Gastroesophageal sphincter (tissue), 4 donors: ENCODE results near the gene PXN. TPM values are rescaled to one million over a fixed set of nuclear protein-coding genes. Genes with fewer than 3 reads are reported as not detected.
"Not testable (repeated sequence)": the region's sequence is repeated elsewhere in the genome, so short reads cannot be mapped to it uniquely, and the experiment has no call there.

Source experiments
- ATAC-seq: fragments of 150-250 bp; one replicate; pipeline ENCODE4 v1.9.1; 2016; ENCODE audit warnings: mild to moderate bottlenecking, moderate library complexity
- H3K27ac ChIP-seq, 4 donors: fragments of 200-600 bp; sonication (generic) in 3 of 4; 1 replicate in 3 of 4; 2 replicates in 1 of 4; pipeline ENCODE4 v1.5.1; 2016 to 2019
- H3K27me3 ChIP-seq: fragments of 200-600 bp; sonication (generic); one replicate; pipeline ENCODE4 v1.5.1; 2019
- H3K36me3 ChIP-seq, 2 donors: fragments of 200-600 bp; sonication (generic); one replicate each; pipeline ENCODE4 v1.5.1; 2019; ENCODE audit warnings: control low read depth in 1 of 2
- H3K4me1 ChIP-seq, 3 donors: fragments of 200-600 bp; sonication (generic); 1 replicate in 2 of 3; 2 replicates in 1 of 3; pipeline ENCODE4 v1.5.1; 2016 to 2019; ENCODE audit warnings: control low read depth in 2 of 3
- H3K4me3 ChIP-seq, 2 donors: fragments of 200-600 bp; sonication (generic); one replicate each; pipeline ENCODE4 v1.5.1; 2019; ENCODE audit warnings: mild to moderate bottlenecking in 1 of 2, moderate library complexity in 1 of 2
- H3K9me3 ChIP-seq, 3 donors: fragments of 200-600 bp; sonication (generic); one replicate each; pipeline ENCODE4 v1.5.1; 2017 to 2019; ENCODE audit warnings: control low read depth in 2 of 3
- EP300 ChIP-seq: sonication (generic); formaldehyde crosslinking; IDR thresholded peaks from one replicate; pipeline ENCODE4 v1.6.1; 2017; ENCODE audit warnings: antibody characterized with exemption, mild to moderate bottlenecking
- POLR2A ChIP-seq, 2 donors: fragments of 450-650 bp; IDR thresholded peaks; one replicate each; pipeline ENCODE4 v1.6.1; 2017; ENCODE audit warnings: antibody characterized with exemption in 2 of 2, mild to moderate bottlenecking in 2 of 2, moderate library complexity in 1 of 2
- POLR2AphosphoS5 ChIP-seq: sonication (generic); formaldehyde crosslinking; IDR thresholded peaks from one replicate; pipeline ENCODE4 v1.6.1; 2017; ENCODE audit warnings: antibody characterized with exemption
- WGBS, 2 donors: methylation state at CpG; one replicate each; pipeline ENCODE4 v1.1.5; 2018; ENCODE audit warnings: low coverage in 1 of 2; 5-methylcytosine and 5-hydroxymethylcytosine counted together
- total RNA-seq, 4 donors: library from RNA; depleted of rRNA; stranded (reverse); fragments of >200 nt; gene quantifications; one replicate each; pipeline ENCODE4 v1.1.0, GENCODE V29; 2016
- TF ChIP-seq, protein P1 (sequence below), 4 experiments: fragments of 200-600 bp in 2 of 4; fragments of 450-650 bp in 2 of 4; sonication (generic) in 1 of 4; IDR thresholded peaks; one replicate each; pipeline ENCODE4 v1.5.1; 2017 to 2019; ENCODE audit warnings: antibody characterized with exemption in 4 of 4, mild to moderate bottlenecking in 2 of 4, moderate library complexity in 2 of 4

The PXN gene
- total RNA-seq, 4 donors from 2014 or later, result 43.2 to 80.4 (median 59.4) TPM

DNA sequence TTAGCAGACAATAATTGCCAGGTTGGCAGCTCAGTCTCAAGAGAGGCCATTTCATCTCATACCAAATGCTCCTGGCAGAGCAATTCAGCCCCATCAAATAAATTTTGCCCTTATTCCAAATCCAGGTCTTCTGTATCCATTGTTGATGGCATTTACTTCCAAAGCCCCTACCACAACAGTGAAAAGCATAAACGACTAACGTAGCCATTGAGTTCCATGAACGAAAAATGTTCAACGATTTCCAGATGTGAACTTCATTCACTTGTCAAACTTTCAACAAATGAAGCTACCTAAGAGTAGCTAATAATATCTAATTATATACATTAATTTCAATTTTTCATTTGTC, 68.0 kb downstream of the PXN start:
- no peak overlapping the region for H3K4me3 ChIP-seq
- TF ChIP-seq POLR2AphosphoS5, result no peak
- TF ChIP-seq, protein P1, sequence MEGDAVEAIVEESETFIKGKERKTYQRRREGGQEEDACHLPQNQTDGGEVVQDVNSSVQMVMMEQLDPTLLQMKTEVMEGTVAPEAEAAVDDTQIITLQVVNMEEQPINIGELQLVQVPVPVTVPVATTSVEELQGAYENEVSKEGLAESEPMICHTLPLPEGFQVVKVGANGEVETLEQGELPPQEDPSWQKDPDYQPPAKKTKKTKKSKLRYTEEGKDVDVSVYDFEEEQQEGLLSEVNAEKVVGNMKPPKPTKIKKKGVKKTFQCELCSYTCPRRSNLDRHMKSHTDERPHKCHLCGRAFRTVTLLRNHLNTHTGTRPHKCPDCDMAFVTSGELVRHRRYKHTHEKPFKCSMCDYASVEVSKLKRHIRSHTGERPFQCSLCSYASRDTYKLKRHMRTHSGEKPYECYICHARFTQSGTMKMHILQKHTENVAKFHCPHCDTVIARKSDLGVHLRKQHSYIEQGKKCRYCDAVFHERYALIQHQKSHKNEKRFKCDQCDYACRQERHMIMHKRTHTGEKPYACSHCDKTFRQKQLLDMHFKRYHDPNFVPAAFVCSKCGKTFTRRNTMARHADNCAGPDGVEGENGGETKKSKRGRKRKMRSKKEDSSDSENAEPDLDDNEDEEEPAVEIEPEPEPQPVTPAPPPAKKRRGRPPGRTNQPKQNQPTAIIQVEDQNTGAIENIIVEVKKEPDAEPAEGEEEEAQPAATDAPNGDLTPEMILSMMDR (IDR thresholded peaks at IDR 0.05), result no peak
- no peak for TF ChIP-seq EP300
- no peak for TF ChIP-seq POLR2A (IDR thresholded peaks at IDR 0.05)
- H3K9me3 ChIP-seq, result no peaks in the 10 kb centered on the region
- 69 to 71% methylated on average over 4 of the region's 4 CpGs for WGBS, 2 donors
- no peak overlapping the region for H3K27ac ChIP-seq
- peaks cover 6 to 77% (median 16%) of the 10 kb centered on the region in 3 donors for H3K4me1 ChIP-seq
- no peak for ATAC-seq
- H3K27me3 ChIP-seq, result no peaks in the 10 kb centered on the region
- peaks cover 2 to 41% of the 10 kb centered on the region in 2 donors for H3K36me3 ChIP-seq

DNA sequence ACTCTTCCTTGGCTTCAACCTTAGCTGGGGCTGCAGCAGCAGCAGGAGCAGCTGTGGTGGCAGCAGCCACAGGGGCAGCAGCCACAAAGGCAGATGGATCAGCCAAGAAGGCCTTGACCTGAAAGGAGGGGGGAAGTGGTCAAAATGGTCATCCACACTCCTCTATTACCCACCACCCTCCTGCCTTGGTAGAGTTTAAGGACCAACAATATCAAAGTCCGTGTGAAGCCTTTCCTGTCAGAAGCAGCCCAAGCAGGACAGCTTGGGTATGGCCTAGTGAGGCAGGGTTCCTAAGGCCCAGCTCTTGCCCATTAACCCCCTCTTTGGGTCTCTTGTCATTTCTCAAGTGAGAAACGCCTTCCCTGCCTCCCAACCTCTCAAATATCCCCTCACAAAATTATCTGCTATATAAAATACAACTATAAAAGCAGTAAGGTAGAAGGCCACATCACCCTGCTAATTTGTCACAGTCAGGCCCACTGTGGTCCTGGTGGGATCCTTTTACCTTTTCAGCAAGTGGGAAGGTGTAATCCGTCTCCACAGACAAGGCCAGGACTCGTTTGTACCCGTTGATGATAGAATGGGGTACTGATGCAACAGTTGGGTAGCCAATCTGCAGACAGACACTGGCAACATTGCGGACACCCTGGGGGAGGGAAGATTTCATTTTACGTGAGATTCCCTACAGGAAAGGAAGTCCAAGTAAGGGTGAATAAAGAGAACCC, 68.6 kb downstream of the PXN start:
- not testable (repeated sequence) for H3K27ac ChIP-seq, H3K9me3 ChIP-seq, H3K27me3 ChIP-seq, H3K4me3 ChIP-seq, ATAC-seq
- Histone ChIP-seq H3K36me3 (peaks cover 2 to 44% of the 10 kb centered on the region in 2 donors), H3K4me1 (peaks cover 6 to 80% (median 16%) of the 10 kb centered on the region in 3 donors)
- 20 to 43% methylated on average over 1 to 3 of the region's 7 CpGs for WGBS, 2 donors

DNA sequence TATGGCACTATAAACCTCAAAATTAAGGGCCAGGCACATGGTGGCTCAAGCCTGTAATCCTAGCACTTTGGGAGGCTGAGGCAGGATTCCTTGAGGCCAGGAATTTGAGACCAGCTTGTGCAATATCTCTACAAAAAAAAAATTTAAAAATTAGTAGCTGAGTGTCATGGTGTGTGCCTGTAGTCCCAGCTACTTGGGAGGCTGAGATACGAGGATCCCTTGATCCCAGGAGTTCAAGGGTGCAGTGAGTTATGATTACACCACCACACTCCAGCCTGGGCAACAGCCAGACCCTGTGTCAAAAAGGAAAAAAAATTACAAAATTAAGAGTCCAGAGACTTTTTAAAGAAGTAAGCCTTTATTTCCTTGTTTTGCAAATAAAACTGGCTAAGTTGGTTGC, 69.2 kb downstream of the PXN start:
- Histone ChIP-seq H3K4me3 (no peak overlapping the region), H3K36me3 (peaks cover 2 to 48% of the 10 kb centered on the region in 2 donors), H3K27me3 (no peaks in the 10 kb centered on the region), H3K9me3 (no peaks in the 10 kb centered on the region), H3K4me1 (peaks cover 6 to 83% (median 16%) of the 10 kb centered on the region in 3 donors), H3K27ac (peak overlapping the region in 1 of 4 donors; percentile 87)
- no peak for TF ChIP-seq POLR2A (IDR thresholded peaks at IDR 0.05)
- no peak for TF ChIP-seq POLR2AphosphoS5
- TF ChIP-seq, protein P1 (IDR thresholded peaks at IDR 0.05), result no peak
- no peak for TF ChIP-seq EP300
- no peak for ATAC-seq
- 33 to 43% methylated on average over 1 of the region's 1 CpG for WGBS, 2 donors

DNA sequence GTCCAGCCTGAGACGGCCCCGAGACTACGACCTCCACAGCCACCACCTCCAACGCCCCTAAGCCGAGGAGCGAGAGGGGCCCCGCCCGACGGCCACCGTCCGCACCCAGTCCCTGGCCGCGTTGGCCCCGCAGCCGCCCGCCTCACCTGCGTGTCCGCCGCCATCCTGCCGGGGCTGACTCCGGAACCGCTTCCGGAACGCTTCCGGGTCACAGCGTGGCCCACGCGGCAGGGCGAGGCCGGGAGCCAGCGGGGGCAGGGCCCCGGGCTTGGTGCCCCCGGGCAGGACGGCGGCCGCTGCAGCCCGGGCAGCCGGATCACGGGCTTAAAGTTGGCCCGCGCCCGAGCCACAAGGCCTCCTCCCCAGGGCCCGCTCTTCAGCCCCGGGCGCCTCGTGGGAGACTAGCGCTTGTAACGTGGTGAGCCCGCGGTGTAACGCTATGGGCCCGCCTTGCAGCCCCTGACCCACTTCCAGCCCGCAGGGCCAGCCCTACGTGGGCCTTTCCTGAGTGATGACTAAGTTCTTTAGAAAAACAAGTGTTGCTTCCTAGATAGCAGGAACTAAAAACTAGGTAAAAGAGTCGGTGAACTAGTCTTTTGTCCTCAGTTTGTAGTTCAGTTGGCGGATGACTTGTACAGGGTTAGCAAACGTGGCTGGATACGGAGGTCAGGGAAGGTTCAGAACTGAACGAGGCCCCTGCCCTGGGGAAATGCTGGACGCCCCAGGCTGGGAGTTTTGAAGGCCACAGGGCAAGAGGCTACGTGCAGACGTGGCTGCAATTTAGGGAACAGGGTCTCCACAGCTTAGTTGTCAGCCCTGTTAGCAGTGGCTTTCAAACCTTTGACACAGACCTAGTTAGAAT, 70.8 kb downstream of the PXN start, which contains the start of gene GCN1:
Gene GCN1 (minus strand): TSS at position 182 of the 862 bp plus-strand sequence. CDS start 18 bp downstream, at position 164.
- Histone ChIP-seq H3K9me3 (no peaks in the 10 kb centered on the region), H3K4me3 (peak within 1 kb of the TSS; percentile 60 to 95), H3K36me3 (peaks cover 2 to 63% of the 10 kb centered on the region in 2 donors), H3K27me3 (no peaks in the 10 kb centered on the region), H3K27ac (peak within 1 kb of the TSS; percentile 66 to 89 (median 87)), H3K4me1 (peaks cover 2 to 79% (median 11%) of the 10 kb centered on the region in 3 donors)
- peak; percentile 95 for ATAC-seq
- WGBS, 2 donors, result 9 to 20% methylated on average over 3 to 8 of the region's 62 CpGs
- TF ChIP-seq POLR2AphosphoS5 (peak; percentile 96), EP300 (no peak), POLR2A (IDR thresholded peaks at IDR 0.05) (peak; percentile 90 to 92)
- TF ChIP-seq, protein P1 (IDR thresholded peaks at IDR 0.05), result no peak

DNA sequence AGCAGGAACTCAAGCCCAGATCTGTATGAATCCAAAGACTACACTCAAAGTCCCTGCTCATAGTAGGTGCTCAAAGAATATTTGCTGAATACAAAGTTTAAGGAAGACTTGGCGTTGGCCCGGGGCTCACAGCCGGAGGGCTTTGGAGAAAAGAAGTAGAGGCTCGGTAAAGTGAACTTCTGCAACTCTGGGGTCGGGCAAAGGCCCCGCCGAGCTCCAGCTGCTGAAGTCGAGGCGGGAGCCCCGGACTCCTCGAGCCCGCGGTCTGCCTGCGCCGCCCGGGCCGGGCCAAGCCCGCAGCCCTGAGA, 71.3 kb downstream of the PXN start:
- TF ChIP-seq, protein P1 (IDR thresholded peaks at IDR 0.05), result no peak
- TF ChIP-seq EP300, result no peak
- no peak for TF ChIP-seq POLR2AphosphoS5
- no peak for TF ChIP-seq POLR2A (IDR thresholded peaks at IDR 0.05)
- H3K4me3 ChIP-seq, result peak overlapping the region; percentile 60 to 95
- peaks cover 2 to 64% of the 10 kb centered on the region in 2 donors for H3K36me3 ChIP-seq
- H3K4me1 ChIP-seq, result peaks cover 0 to 73% (median 9%) of the 10 kb centered on the region in 3 donors
- peak overlapping the region in 3 of 4 donors; percentile 87 to 89 (median 87) for H3K27ac ChIP-seq
- WGBS, 2 donors, result 0% methylated on average over 7 of the region's 18 CpGs; no CpG with 5 or more reads in 1 of the 2 donors
- peak; percentile 53 for ATAC-seq
- no peaks in the 10 kb centered on the region for H3K9me3 ChIP-seq
- H3K27me3 ChIP-seq, result no peaks in the 10 kb centered on the region

DNA sequence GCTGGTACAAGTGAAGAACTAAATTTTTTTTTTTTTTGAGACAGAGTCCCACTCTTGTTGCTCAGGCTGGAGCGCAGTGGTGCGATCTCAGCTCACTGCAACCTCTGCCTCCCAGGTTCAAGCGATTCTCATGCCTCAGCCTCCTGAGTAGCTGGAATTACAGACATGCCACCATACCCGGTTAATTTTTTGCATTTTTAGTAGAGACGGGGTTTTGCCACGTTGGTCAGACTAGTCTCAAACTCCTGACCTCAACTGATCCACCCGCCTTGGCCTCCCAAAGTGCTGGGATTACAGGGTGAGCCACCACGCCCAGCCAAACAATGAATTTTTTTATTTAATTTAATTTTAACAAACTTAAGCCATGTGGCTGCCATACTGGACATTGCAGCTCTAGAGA, 72.2 kb downstream of the PXN start:
- not testable (repeated sequence) for H3K9me3 ChIP-seq, H3K27ac ChIP-seq, H3K27me3 ChIP-seq, ATAC-seq
- Histone ChIP-seq H3K36me3 (peaks cover 0 to 64% of the 10 kb centered on the region in 2 donors), H3K4me1 (peaks cover 0 to 64% (median 9%) of the 10 kb centered on the region in 3 donors), H3K4me3 (peak overlapping the region in 1 of 2 donors; percentile 95)
- WGBS, 2 donors, result 79% methylated on average over 8 of the region's 8 CpGs; no CpG with 5 or more reads in 1 of the 2 donors
